DMS79 treated with DMSO at 0.1 percent for 48 hours (cell line): Measurements from ENCODE around the gene TACSTD2.
"Not testable (repeated sequence)": the region's sequence is repeated elsewhere in the genome, so short reads cannot be mapped to it uniquely, and the experiment has no call there.

ENCODE experiments used
- DNase-seq: peaks from one replicate; lab custom pipeline; 2025; lab: John Stamatoyannopoulos, UW

Gene TACSTD2, protein sequence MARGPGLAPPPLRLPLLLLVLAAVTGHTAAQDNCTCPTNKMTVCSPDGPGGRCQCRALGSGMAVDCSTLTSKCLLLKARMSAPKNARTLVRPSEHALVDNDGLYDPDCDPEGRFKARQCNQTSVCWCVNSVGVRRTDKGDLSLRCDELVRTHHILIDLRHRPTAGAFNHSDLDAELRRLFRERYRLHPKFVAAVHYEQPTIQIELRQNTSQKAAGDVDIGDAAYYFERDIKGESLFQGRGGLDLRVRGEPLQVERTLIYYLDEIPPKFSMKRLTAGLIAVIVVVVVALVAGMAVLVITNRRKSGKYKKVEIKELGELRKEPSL

DNA sequence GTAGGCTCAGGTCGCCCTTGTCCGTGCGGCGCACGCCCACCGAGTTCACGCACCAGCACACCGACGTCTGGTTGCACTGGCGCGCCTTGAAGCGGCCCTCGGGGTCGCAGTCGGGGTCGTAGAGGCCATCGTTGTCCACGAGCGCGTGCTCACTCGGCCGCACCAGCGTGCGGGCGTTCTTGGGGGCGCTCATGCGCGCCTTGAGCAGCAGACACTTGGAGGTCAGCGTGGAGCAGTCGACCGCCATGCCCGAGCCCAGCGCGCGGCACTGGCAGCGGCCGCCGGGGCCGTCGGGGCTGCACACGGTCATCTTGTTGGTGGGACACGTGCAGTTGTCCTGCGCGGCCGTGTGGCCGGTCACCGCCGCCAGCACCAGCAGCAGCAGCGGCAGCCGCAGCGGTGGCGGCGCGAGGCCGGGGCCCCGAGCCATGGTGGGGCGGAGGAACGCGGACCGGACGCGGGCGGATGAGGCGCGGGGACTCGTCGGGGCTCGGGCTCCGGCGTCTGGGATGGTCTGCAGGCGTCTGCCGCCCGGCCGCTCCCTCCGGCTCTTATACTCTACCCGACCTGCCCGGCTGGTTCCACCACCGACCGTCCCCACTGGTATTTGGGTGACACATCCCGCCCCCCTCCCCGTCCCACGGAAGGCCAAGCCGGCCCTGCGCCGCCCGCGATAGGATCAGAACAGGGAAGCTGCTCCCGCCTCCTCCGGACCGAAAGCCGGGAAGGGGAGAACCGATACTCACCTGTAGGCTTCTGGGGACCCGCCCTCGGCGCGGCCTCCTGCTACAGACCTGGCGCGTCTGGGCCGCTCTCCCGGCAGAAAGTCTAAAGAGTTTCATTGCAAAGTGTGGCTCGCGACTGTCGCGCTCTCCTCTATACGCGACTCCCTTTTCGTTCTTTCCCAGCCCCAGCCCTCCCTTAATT is at the start of gene TACSTD2:
TSS of gene TACSTD2 (minus strand) at position 526 of the 927 bp plus-strand sequence. CDS start at position 430, 96 bp downstream.
- DNase-seq: peak; percentile 9

DNA sequence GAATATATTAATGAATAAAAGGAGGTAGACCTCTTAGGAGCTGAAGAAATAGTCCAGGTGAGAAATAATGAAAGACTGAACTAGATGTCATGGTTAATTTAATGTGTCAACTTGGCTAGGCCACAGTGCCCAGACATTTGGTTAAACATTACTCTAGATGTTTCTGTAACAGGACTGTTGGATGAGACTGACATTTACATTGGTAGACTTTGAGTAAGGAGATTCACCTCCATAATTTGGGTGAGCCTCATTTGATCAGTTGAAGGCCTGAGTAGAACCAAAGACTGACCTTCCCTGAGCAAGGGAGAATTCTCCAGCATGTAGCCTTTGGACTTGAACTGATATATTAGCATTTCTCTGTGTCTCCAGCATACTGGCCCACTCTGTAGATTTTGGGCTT is 49.2 kb upstream of the TACSTD2 start:
- no peak for DNase-seq

DNA sequence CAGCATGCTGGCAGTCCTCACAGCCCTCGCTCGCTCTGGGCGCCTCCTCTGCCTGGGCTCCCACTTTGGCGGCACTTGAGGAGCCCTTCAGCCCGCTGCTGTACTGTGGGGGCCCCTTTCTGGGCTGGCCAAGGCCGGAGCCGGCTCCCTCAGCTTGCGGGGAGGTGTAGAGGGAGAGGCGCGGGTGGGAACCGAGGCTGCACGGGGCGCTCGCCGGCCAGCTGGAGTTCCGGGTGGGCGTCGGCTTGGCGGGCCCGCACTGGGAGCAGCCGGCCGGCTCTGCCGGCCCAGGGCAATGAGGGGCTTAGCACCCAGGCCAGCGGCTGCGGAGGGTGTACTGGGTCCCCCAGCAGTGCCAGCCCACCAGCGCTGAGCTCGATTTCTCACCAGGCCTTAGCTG is 46.2 kb upstream of the TACSTD2 start:
- not testable (repeated sequence) for DNase-seq

DNA sequence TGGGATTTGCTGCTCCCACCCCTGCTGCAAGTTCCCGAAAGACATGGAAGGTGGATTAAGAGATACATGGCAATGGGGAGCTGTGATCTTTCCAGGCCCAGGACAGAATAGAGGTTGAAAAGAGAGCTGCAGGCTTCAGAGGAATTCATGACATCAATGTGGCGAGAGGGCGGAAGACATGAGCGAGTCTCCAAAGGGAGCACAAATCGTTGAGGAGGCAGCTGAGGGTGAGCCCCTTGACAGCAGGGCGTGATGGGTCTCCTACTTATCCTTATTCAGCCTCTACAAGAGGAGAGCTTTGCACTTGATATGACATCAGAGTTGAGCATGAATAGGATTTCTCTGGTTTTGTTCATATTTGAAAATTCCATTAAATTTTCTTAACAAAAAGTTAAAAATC is 45.5 kb upstream of the TACSTD2 start:
- DNase-seq: no peak

DNA sequence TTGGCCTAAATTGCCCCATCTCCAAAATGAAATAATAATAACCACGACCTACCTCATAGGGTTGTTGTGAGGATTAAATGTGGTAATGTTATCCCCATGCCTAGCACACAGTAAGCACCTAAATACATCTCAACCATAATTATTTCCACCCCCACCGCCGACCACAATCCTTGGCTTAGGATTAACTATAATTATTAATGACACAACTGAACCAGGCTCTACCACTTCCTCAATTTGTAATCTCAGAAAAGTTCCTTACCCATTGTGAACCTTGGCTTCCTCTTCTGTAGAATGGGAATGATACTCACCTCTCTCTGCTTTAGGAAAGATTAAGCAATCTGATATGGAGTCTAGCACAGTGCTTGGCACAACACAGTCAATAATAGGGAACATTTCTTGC is 44.3 kb upstream of the TACSTD2 start:
- no peak for DNase-seq

DNA sequence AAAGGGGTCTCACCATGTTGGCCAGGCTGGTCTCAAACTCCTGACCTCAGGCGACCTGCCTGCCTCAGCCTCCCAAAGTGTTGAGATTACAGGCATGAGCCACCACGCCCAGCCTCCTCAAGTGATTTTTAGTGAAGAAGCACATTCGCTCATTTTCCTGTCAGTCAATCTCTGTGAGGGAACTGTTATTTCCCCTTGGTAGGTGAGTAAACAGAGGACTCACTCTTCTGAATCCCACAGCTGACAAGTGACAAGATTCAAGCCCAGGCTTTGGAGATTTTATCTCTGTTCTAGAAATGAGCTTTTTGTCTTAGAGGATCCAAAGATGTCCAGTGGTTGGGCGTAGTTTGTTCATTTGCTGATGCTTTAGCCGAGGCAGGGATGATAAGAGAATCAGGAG is 43.9 kb upstream of the TACSTD2 start:
- no peak for DNase-seq

DNA sequence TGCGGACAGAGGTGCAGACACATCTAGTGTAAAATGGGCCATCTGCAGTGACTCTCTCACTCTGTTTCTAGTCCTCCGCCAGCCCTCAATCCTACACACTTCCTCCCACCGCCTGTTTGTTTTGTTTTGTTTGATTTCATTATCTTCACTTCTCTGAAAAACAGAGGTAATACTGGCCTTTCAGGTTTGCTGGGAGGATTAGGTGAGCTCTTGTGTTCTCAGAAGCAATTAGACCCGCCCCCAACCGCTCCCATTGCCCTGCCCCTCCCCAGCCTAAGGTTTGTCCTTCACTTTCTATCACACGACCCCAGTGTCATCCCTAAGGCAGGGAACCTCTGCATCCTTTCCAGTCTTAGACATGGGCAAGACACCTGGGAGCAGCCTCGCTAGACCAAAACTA is 43.2 kb upstream of the TACSTD2 start:
- DNase-seq: peak; percentile 5

DNA sequence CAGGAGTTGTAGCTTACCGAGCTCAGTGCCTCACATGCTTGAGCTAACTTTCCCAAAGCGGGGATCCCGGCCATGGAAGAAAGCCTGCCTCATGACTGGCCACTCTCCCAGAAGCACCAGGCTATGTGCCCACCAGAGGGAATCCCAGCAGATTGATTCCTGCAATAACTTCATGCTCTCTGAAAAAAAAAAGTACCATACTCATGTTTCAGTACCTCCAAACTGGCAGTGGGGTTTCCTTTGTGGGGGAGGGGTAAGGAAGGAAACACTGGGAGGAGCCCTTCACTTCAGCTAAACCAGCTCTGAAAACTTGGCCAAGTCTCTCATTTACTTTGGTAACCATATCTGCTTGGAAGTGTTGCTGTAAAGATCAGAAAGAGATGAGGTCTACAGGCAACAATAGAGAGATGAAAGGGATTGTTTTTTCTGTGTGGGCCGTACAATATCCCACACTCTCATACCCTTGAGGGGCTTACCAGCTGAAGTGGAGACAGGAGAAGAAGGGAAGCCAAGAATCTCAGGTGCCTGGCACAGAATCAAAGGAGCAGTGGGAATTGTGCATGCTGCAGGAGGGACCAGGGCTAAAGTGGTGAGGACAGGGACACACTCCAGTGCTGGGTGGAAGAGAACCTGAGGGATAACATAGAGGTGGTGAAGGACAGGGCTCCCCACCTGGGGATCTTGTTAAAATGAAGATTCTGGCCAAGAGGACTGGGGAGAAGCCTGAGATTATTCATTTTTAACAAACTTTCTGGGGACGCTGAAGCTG is 42.4 kb upstream of the TACSTD2 start:
- peak; percentile 27 for DNase-seq

DNA sequence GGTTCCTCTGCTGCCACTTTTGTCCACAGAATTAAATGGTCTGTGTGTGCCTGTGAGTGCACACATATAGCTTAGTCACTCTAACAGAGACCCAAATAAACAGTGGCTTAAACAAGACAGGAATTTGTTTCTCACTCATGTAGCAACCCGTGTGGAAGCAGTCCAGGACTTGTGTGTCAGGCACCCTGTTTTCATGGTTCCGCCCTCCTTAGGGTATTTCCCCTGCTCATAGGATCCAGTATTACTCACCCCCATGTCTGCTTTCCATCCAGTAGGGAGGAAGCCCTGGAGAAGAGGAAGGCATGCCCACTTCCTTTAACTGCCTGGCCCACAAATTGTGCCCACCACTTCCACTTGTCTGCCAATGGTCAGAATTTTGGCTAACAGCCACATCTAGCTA is 41.3 kb upstream of the TACSTD2 start:
- no peak for DNase-seq

DNA sequence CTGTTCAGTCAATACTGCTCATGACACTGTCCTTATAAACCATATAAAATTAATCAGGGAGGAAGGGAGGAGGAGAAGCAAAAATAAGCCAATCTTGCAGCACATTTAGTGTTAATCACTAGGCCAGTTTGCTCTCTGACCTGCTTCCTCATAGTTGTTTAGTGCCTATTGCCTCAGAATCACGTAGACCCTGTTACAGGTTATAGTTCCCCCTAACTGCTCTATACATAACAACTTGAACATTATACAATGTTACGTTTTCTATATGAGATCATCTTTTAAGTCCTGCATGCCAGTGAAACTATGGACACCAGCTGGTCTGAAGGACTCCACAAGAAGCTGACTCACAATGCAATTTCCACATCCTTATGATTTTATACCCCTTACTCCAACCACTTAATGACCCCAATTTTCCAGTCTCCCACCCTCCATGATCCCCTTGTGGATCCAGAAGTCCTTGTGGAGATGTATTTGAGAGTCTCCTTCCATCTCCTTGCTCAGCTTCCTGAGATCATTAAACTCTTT is 34.9 kb upstream of the TACSTD2 start:
- no peak for DNase-seq

DNA sequence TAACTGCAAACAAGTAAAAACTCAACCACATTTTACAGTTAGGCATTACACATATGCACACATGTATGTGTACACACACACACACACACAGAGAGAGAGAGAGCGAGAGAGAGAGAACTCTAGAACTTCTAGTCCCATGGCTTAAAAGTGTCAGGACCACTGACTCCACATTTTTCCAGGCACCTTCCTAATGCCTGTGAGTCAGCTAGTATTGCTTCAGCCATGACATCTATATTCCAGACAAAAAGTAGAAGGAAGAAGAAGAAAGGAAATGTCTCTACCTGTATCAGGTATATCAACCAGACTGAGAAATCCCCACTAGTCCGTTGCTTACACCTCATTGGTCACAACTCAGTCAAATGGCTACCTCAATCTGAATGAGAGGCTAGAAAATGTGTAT is 31.9 kb upstream of the TACSTD2 start:
- no peak for DNase-seq

DNA sequence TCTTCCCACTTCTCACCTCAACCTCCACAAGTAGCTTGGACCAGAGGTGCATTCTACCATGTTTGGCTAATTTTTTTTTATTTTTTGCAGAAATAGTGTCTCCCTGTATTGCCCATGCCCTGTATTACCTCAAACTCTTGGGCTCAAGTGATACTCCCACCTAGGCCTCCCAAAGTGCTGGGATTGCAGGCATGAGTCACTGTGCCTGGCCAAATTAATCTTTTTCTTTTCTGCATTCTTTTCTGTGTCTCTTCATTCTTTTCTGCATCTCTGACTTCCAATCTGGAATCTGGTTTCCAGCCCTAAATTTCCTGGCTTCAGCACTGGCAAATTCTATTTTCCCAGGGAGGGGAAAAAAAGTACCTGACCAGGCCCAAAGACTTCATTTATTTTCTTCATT is 31.2 kb upstream of the TACSTD2 start:
- DNase-seq: no peak

DNA sequence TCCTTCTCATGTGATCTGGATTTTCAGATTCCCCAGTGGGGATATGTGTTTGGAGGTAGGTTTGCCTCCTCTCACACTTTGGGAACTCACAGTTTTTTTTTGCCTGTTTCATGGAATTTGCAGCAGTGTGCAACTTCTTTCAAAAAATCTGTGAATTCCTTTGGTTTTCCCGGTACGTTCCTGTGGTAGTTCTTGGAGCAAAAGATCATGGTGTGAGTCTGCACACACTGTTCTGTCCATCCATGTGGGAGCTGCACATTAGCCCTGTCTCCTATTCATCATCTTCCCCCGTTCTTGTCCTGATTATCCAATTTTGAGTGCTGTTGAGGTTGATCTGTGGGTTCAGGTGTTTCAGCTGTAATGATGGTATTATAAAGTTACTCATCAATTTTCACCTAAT is 30.3 kb upstream of the TACSTD2 start:
- DNase-seq: no peak

DNA sequence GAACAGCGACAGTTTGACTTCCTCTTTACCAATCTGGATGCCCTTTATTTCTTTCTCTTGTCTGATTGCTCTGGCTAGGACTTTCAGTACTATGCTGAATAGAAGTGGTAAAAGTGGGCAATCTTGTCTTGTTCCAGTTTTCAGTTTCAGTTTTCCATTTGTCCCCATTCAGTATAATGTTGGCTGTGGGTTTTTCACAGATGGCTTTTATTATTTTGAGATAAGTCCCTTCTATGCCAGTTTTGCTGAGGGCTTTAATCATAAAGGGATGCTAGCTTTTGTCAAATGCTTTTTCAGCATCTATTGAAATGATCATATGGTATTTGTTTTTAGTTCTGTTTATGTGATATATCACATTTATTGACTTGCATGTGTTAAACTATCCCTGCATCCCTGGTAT is 24.9 kb upstream of the TACSTD2 start:
- DNase-seq: not testable (repeated sequence)

DNA sequence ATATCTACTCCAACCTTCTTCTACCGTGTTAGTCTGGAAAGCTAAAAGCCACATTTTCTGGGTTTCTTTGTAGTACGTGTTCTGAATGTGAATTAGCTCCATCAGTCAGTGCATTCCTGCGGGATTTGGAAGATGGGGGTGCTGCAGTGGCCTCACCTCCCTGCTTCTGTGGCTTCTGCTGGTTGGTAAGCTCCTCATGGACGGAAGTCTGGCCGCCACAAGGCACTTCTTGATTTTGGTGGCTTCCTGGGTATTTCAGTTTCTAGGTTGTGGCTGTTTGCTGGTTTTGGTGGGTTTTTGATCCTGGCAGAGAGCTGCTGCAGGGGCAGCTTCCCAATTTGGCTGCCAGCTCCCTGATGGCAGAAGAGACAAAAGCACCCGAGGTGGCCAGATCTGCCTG is 20.9 kb upstream of the TACSTD2 start:
- DNase-seq: no peak

DNA sequence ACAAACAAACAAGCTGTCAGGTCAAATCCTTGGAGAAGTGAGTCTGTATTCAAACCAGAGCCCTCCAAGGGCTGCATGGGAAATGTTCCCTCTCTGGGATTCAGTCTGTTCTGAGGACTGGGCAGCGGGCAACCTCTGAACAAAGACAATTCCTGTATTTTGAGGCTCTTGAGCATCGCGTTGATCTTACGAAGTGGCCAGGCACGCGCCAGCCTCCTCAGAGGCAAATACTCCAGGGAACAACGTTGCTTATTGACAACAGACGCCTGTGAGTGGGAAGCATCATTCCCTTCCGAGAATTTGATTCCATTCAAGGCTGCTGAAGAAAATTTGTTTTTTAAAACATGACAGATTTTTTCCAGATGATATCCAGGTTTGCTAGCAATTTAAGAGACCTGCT is 20.0 kb upstream of the TACSTD2 start:
- DNase-seq: peak; percentile 29

DNA sequence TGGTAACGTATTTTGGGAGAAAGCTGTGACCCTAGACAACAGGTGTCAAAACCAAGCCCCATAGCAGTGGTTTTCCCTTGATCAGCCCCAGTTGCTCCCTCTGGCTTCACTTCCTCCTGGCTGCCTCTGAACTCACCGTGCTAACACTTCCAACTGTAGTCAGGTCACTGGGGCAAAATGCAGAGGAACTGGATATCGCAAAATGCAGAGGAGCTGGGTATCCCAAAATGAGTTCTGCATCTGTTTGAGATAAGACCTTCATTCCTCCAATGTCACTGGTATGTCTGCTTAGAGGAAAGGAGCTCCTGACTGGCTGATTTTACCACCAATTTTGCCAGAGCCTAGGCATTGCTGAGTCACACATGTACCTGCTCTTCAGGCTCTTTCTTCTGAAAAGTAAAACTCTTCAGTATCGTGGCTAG is 19.6 kb upstream of the TACSTD2 start:
- peak; percentile 29 for DNase-seq

DNA sequence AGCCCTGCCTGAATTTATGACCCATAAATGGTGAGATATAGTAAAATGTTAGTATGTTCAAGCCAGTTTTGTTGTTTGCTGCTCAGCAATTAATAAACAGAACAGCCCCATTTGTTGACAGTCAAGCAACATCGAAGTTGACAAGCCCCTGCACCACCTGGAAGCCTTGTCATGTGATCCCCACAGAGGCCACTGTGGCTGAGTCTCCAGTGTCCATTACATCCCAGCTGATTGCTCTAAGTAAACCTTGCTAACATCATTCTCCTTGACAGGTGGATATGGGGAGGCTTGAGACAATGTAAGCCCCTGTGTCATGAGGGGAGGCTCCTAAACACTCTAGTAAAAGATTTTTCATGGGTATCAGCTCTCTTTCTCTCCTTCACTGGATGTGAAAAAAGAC is 17.5 kb upstream of the TACSTD2 start:
- no peak for DNase-seq

DNA sequence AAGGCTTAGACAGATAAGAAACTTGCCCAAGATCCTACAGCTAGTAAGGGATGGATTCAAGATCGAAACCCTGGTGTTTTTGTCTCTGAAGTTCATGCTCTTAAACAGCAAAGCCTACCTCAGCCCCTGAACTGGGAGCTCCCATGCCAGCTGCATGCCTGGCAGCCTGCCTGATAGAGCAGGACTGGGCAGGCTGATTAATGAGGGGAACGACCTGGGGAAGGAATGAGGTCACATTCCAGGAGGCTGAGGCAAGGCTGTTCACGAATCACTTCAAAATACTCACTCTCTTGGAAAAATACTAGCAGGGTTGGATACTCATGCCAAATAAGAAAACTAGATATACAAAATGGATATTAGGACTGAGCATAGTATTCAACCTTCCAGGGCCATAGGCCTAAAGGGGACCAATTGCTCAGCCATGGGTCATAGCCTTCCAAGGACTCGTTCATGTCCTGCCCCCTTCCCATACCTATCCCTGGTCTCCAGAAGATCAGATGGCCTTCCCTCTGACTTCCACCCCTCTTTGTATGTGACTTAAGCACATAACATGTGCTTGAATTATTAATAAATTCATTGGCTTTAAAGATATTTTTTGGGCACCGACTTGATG is 15.6 kb upstream of the TACSTD2 start:
- DNase-seq: no peak

DNA sequence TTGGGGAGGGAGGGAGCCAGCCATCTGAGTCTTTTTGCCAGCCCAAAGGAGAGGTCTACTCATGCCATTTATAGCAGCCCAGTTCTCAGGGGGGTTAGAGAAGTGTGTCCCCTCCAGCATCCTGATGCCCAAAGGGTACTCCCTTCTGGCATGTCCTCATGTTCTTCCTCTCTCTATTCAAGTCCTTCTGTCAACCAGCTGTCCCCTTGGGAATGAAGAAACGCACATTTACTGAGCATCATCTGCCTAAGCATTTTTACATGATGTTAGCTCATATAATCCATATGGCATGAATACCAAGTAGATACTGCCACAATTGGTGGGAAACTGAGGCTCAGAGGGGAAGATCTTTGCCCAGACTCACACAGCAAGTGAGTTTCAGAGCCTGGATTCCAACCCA is 14.8 kb upstream of the TACSTD2 start:
- no peak for DNase-seq

DNA sequence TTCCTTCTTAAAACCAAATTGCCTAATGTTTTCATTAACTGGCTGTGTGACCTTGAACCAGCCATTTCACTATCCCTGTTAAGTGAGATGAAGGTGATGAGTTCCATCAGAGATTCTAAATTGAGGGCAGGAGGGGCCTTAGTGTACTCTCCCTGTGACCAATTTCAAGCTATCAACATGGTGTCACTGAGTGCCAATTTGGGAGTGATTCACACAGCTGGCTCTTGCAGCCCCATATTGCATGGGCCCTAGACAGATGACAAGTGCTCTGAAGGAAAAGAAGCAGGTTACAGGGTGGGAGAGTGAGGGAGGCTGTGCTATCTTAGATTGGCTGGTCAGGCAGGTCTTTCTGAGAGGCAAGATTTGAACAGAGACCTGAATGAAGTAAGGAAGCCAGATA is 13.0 kb upstream of the TACSTD2 start:
- no peak for DNase-seq

DNA sequence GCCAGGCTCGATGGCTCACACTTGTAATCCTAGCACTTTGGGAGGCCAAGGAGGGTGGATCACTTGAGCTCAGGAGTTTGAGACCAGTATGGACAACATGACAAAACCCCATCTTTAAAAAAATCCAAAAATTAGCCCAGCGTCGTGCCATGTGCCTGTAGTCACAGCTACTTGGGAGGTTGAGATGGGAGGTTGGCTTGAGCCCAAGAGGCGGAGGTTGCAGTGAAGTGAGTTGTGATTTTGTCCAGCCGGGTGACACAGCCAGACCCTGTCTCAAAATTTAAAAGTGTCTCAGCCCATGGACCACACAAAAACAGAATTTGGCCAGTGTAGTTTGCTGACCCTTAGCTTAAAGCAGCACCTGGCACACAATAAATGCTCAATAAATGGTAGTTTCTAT is 11.3 kb upstream of the TACSTD2 start:
- no peak for DNase-seq
